Spleen (tissue), 11 donors: Measurements from ENCODE around the gene STARD9. TPM values are rescaled to one million over a fixed set of nuclear protein-coding genes. Genes with fewer than 3 reads are reported as not detected.

Experiments
- DNase-seq: peaks from one replicate; pipeline ENCODE4 v3.0.0-alpha.2; 2020
- H3K27ac ChIP-seq, 8 donors: fragments of 200-600 bp; sonication (generic) in 7 of 8; 1 replicate in 4 of 8; 2 replicates in 4 of 8; pipeline versions ENCODE4 v1.5.0 to v1.8.0; 2016 to 2021; ENCODE audit warnings: inconsistent platforms in 4 of 8, mild to moderate bottlenecking in 4 of 8, moderate library complexity in 1 of 8
- H3K27me3 ChIP-seq, 7 donors: fragments of 200-600 bp; sonication (generic) in 6 of 7; replicated peaks in 1 of 7; 1 replicate in 4 of 7; 2 replicates in 3 of 7; pipeline versions ENCODE4 v1.5.0 to v1.8.0; 2016 to 2021; ENCODE audit warnings: inconsistent platforms in 3 of 7, mild to moderate bottlenecking in 1 of 7
- H3K36me3 ChIP-seq, 6 donors: fragments of 200-600 bp; sonication (generic) in 5 of 6; 1 replicate in 4 of 6; 2 replicates in 2 of 6; pipeline versions ENCODE4 v1.5.0 to v1.8.0; 2016 to 2021; ENCODE audit warnings: inconsistent platforms in 2 of 6
- H3K4me1 ChIP-seq, 6 donors: fragments of 200-600 bp; sonication (generic) in 5 of 6; 1 replicate in 3 of 6; 2 replicates in 3 of 6; pipeline versions ENCODE4 v1.5.0 to v1.8.0; 2016 to 2021; ENCODE audit warnings: inconsistent platforms in 3 of 6
- H3K4me3 ChIP-seq, 8 donors: fragments of 200-600 bp; sonication (generic) in 7 of 8; 1 replicate in 4 of 8; 2 replicates in 4 of 8; pipeline versions ENCODE4 v1.5.0 to v1.8.0; 2016 to 2021; ENCODE audit warnings: inconsistent platforms in 4 of 8, mild to moderate bottlenecking in 4 of 8, moderate library complexity in 2 of 8
- H3K9me3 ChIP-seq, 8 donors: fragments of 200-600 bp; sonication (generic) in 7 of 8; 1 replicate in 4 of 8; 2 replicates in 4 of 8; pipeline versions ENCODE4 v1.5.0 to v1.8.0; 2016 to 2021; ENCODE audit warnings: inconsistent platforms in 4 of 8
- CTCF ChIP-seq, 11 experiments: fragments of 200-600 bp in 7 of 11; fragments of 450-650 bp in 4 of 11; sonication (generic) in 4 of 11; IDR thresholded peaks in 8 of 11; conservative IDR thresholded peaks in 3 of 11; 1 replicate in 7 of 11; 2 replicates in 4 of 11; pipeline versions ENCODE4 v1.4.0 to v1.8.0; 2016 to 2021; ENCODE audit warnings: antibody characterized with exemption in 11 of 11, inconsistent platforms in 4 of 11, mild to moderate bottlenecking in 1 of 11
- POLR2A ChIP-seq, 3 donors: fragments of 450-650 bp; IDR thresholded peaks; one replicate each; pipeline ENCODE4 v1.5.1; 2017; ENCODE audit warnings: antibody characterized with exemption in 3 of 3, mild to moderate bottlenecking in 1 of 3
- POLR2AphosphoS5 ChIP-seq, 3 donors: sonication (generic); formaldehyde crosslinking; IDR thresholded peaks; one replicate each; pipeline ENCODE4 v1.5.1; 2017; ENCODE audit warnings: antibody characterized with exemption in 3 of 3
- WGBS, 5 donors: extraction: QIAGEN DNeasy Blood & Tissue Kit in 3 of 5; methylation state at CpG; one replicate each; pipeline versions ENCODE4 v1.1.5 to v1.1.7; 2013 to 2018; 5-methylcytosine and 5-hydroxymethylcytosine counted together
- intact Hi-C: fragments of 100-400 bp; cut with DNase I; formaldehyde crosslinking; loops from one replicate; pipeline ENCODE4 v1.15.0; 2023; ENCODE audit warnings: low total_unique reads
- polyA plus RNA-seq, 3 donors: library from polyadenylated mRNA; stranded (reverse); fragments of 200-250 nt; gene quantifications; one replicate each; pipeline ENCODE4 v1.2.1, GENCODE V29; 2013
- total RNA-seq, 7 donors: library from RNA; depleted of rRNA in 3 of 7; stranded (reverse); fragments of >200 nt in 3 of 7; fragmentation: NEBNext Ultra II Directional in 4 of 7; extraction: Animal tissue kit (Norgen Biotek cat#: 25700) in 4 of 7; gene quantifications; one replicate each; pipeline versions ENCODE4 v1.1.0 to v1.2.1, GENCODE V29; 2016 to 2021
- donor health status: healthy with polysubstance abuse.
- donor health status: DM: no; HTN: no; CAD: no; lungs with moderate emphysema.
- donor health status: DM: no; HTN: no; CAD: no.
- donor health status: Bipolar disorder and iron deficiency.
- donor health status: healthy.
- donor health status: DM: no; HTN: no; CAD: no.
- donor health status: DM: yes; HTN: yes; CAD: no.

STARD9 gene
- total and polyA plus RNA-seq, 10 donors = 0.97 to 30.8 (median 21.6) TPM

DNA sequence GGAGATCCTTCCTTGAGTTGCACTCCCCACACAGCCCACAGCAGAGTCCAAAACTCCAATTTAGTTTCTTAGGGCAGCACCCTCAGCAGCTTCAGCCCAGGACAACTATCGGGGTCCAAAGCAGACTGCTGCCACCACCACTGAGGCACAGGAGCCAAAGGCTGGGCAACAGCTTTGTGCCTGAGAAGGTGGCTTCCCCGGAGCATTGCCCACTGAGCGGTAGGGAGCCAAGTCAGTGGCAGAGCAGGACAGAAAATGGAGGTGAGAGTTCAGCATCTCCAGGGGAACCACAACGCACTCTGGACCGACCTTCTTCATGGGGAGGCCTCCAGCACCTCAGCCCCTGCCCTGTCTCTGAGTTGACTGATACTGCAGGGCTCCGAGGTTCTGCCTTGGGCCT, 118.1 kb downstream of the STARD9 start:
- Histone ChIP-seq H3K4me3 (no peak overlapping the region), H3K27ac (no peak overlapping the region), H3K9me3 (no peaks in the 10 kb centered on the region), H3K27me3 (no peaks in the 10 kb centered on the region), H3K36me3 (peaks cover 0 to 86% (median 10%) of the 10 kb centered on the region in 6 donors), H3K4me1 (no peaks in the 10 kb centered on the region)
- no peak for DNase-seq
- intact Hi-C loops = no loop called here
- TF ChIP-seq POLR2A (IDR thresholded peaks at IDR 0.05) (no peak), CTCF (IDR thresholded peaks at IDR 0.05 in 8 of 11, conservative IDR thresholded peaks at IDR 0.05 in 3 of 11) (no peak), POLR2AphosphoS5 (IDR thresholded peaks at IDR 0.05) (no peak)
- WGBS, 5 donors = 91 to 98% (median 96%) methylated on average over 6 of the region's 6 CpGs

DNA sequence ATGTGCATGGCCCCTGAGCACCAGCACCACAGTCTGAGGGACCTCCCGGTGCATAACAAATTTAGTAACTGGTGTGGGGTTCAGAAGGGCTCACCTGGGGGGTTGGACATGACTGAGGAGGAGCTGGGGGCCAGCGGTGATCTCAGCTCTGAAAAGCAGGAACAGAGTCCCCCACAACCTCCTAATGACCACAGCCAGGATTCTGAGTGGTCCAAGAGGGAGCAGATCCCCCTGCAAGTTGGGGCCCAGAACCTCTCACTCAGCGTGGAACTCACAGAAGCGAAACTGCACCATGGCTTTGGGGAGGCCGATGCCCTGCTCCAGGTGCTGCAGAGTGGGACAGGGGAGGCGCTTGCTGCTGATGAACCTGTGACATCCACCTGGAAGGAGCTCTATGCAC, 118.5 kb downstream of the STARD9 start:
- no peak for TF ChIP-seq CTCF (IDR thresholded peaks at IDR 0.05 in 8 of 11, conservative IDR thresholded peaks at IDR 0.05 in 3 of 11)
- no peak for TF ChIP-seq POLR2A (IDR thresholded peaks at IDR 0.05)
- TF ChIP-seq POLR2AphosphoS5 (IDR thresholded peaks at IDR 0.05) = no peak
- no peak overlapping the region for H3K4me3 ChIP-seq
- H3K36me3 ChIP-seq = peaks cover 0 to 85% (median 10%) of the 10 kb centered on the region in 6 donors
- H3K4me1 ChIP-seq = no peaks in the 10 kb centered on the region
- intact Hi-C loops = no loop called here
- H3K9me3 ChIP-seq = no peaks in the 10 kb centered on the region
- no peaks in the 10 kb centered on the region for H3K27me3 ChIP-seq
- no peak for DNase-seq
- H3K27ac ChIP-seq = no peak overlapping the region
- 94 to 100% (median 97%) methylated on average over 4 to 6 of the region's 6 CpGs for WGBS, 5 donors

GRCh38 chr15:42694398-42694797, 119.0 kb downstream of the STARD9 start:
- intact Hi-C loops = no loop called here
- Histone ChIP-seq H3K4me1 (no peaks in the 10 kb centered on the region), H3K27me3 (no peaks in the 10 kb centered on the region), H3K9me3 (no peaks in the 10 kb centered on the region), H3K4me3 (no peak overlapping the region), H3K36me3 (peaks cover 0 to 82% (median 10%) of the 10 kb centered on the region in 6 donors), H3K27ac (no peak overlapping the region)
- no peak for DNase-seq
- TF ChIP-seq POLR2A (IDR thresholded peaks at IDR 0.05) (no peak), POLR2AphosphoS5 (IDR thresholded peaks at IDR 0.05) (no peak), CTCF (IDR thresholded peaks at IDR 0.05 in 8 of 11, conservative IDR thresholded peaks at IDR 0.05 in 3 of 11) (no peak)
- WGBS, 5 donors = 95 to 99% (median 98%) methylated on average over 10 of the region's 10 CpGs

DNA sequence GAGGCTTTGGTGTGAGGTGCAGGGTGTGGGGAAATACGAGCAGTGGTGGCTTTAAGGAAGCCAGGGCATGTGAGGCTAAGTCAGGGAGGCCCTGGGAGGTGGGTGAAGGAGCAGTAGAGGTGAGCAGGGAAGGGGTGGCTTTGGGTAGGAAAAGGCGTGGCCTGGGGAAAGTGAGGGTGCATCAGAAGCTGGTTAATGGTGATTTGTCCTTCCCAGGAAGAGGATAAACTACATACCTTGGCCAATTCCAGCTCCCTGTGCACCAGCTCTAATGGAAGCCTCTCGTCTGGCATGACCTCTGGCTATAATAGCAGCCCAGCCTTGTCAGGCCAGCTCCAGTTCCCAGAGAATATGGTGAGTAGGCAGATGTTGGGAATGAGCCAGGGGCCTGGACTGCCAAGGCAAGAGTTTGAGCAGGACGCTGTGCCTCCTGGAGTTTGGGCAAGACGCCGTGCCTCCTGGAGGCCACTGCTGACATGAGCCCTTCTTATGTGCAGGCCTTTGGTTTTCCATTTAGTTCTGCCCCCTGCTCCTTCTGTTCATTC, 120.2 kb downstream of the STARD9 start:
- Histone ChIP-seq H3K27me3 (no peaks in the 10 kb centered on the region), H3K4me1 (no peaks in the 10 kb centered on the region), H3K9me3 (no peaks in the 10 kb centered on the region), H3K27ac (no peak overlapping the region), H3K4me3 (no peak overlapping the region), H3K36me3 (peaks cover 0 to 73% (median 10%) of the 10 kb centered on the region in 6 donors)
- TF ChIP-seq POLR2A (IDR thresholded peaks at IDR 0.05) = no peak
- no peak for TF ChIP-seq POLR2AphosphoS5 (IDR thresholded peaks at IDR 0.05)
- TF ChIP-seq CTCF (IDR thresholded peaks at IDR 0.05 in 8 of 11, conservative IDR thresholded peaks at IDR 0.05 in 3 of 11) = no peak
- no peak for DNase-seq
- WGBS, 5 donors = 85 to 96% (median 92%) methylated on average over 6 of the region's 6 CpGs
- intact Hi-C loops = no loop called here
